ENCODE results near the gene SAE1.

SAE1 gene

DNA sequence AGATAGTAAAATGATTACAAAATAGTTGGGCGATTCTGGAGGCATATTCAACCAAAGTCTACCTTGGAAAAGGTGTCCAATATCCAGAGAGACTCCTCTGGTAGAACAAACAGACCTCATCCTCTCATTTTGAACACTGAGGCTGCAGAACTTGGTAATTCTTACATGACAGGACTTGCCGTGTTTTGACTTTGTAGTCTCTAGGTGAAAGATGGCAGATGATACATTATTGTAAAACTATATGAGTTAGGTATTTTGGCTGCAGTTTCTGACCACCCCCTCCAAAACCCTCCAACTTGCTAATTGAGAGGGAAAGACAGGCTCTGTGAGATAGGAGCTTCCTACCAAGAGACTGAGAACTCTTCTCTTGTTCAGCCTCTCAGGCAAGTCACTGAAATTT is 22.6 kb downstream of the SAE1 start:
- Histone ChIP-seq H3K36me3 (ENCODE audit: insufficient read depth, low read length) (peaks cover 43% of the 10 kb centered on the region), H3K4me1 (ENCODE audit: insufficient read depth, low read length) (peaks cover 17% of the 10 kb centered on the region), H3K9me3 (ENCODE audit: control insufficient read depth, insufficient read depth, low read length) (no peaks in the 10 kb centered on the region), H3K9ac (ENCODE audit: low read depth, low read length) (no peak overlapping the region)

DNA sequence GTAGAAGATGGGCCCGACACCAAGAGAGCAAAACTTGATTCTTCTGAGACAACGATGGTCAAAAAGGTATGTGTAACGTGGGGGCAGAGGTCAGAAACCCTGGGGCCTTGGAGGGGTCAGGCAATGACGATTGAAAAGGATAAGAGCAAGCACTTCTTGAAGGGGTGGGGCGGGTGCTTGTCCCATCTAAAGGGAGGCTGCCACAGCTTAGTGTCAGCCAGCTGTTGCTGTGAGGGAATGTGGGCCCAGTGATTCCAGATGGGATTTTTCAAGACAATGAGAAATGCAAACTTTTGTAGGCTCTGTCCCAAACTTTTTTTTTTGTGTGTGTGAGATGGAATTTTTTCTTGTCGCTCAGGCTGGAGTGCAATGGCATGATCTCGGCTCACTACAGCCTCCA is 24.5 kb downstream of the SAE1 start:
- Histone ChIP-seq H3K9me3 (ENCODE audit: control insufficient read depth, insufficient read depth, low read length) (no peaks in the 10 kb centered on the region), H3K4me1 (ENCODE audit: insufficient read depth, low read length) (peaks cover 28% of the 10 kb centered on the region), H3K36me3 (ENCODE audit: insufficient read depth, low read length) (peaks cover 49% of the 10 kb centered on the region), H3K9ac (ENCODE audit: low read depth, low read length) (no peak overlapping the region)

DNA sequence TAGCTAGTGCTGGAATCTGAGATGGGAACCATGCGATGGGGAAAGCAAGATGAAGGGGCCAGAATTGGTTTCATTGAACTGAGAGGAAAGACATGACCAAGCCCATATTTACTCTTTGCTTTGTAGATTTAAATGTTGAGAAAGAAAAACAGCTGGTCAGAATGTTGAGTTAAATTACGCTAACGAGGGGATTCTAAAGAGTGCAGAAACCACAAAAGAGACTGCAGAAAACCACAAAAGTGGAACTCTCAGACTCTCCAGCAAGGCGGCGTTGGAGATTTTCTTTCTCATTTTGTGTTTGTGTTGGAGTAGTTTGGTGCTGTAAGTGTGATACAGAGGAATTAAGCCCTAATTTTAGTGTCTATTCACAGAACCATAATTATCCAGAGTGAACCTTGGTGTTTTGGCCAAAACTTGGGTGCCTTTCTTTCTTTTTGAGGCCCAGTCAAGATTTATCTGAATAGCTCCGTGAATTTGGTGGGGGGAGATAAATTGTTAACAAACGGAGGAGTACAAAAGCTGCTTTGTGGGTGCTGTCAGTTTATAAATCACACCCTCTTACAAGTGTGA is 26.3 kb downstream of the SAE1 start:
- Histone ChIP-seq H3K9me3 (ENCODE audit: control insufficient read depth, insufficient read depth, low read length) (no peaks in the 10 kb centered on the region), H3K36me3 (ENCODE audit: insufficient read depth, low read length) (peaks cover 44% of the 10 kb centered on the region), H3K4me1 (ENCODE audit: insufficient read depth, low read length) (peaks cover 27% of the 10 kb centered on the region), H3K9ac (ENCODE audit: low read depth, low read length) (no peak overlapping the region; the same call in 1 of the 2 replicates)

DNA sequence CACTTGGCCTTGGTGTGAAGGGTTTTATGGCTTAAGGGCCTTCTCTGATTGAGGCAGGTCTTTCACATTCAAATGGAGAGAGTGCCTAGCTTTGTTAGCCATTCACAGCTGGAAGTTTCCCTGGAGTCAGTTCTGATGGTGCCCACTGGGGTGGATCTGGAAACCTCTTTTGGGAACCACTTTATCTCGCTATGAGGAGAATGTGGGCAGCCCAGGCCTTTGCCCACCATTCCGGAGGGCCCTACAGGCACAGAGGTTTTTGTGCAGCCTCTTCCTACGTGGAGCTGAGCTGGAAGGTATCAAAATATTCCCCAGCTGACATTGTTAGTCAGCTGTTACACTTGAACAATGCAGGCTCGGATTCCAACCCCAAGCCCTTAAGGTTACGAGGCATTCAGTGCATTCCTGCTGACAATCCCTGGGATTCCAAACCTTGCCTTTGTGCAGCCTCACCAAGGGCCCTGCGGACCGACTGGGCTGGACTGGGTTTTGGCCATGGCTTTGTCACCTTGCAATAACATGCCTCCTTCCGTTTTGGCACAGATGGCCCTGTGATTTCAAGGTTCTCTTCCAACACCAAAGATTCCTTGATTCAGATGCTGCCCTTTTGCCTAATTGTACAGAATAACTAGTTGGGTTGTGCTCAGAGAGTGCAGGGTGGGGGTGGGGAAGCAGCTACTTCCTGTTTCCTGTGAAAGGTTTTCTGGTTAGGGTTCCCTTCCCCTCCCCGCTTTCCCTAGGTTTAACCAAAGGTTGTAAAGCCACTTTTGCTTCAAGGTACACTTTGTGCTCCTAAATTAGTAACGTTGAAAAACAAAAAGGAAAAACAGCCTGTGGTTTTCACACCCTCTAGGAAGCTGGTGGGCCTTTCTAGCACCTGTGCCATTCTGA is 27.0 kb downstream of the SAE1 start:
- H3K9me3 ChIP-seq (ENCODE audit: control insufficient read depth, insufficient read depth, low read length): no peaks in the 10 kb centered on the region
- peaks cover 26% of the 10 kb centered on the region for H3K4me1 ChIP-seq (ENCODE audit: insufficient read depth, low read length)
- H3K9ac ChIP-seq (ENCODE audit: low read depth, low read length): peak overlapping the region; percentile 14
- peaks cover 39% of the 10 kb centered on the region for H3K36me3 ChIP-seq (ENCODE audit: insufficient read depth, low read length)

DNA sequence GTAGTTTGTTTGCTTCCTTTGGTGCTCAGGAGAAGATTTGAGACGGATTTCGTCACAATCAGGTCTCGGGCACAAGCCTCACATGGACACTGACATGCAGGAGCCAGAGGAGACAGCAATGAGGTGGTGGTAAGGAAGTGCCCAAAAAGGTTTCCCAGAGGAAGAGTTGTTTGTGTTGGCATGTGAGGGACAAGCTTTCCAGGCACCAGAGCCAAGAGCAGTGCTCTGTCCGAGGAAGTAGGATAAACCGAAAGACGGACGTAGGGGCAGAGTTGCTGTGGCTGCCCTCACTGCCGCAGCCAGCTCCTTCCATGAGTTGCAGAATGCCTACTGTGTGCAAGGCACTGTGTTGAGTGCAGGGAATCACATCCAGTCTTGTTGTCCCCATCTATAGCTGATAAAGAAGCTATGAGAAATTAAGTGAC is 27.7 kb downstream of the SAE1 start:
- peak overlapping the region; percentile 14 for H3K9ac ChIP-seq (ENCODE audit: low read depth, low read length)
- no peaks in the 10 kb centered on the region for H3K9me3 ChIP-seq (ENCODE audit: control insufficient read depth, insufficient read depth, low read length)
- H3K4me1 ChIP-seq (ENCODE audit: insufficient read depth, low read length): peaks cover 26% of the 10 kb centered on the region
- H3K36me3 ChIP-seq (ENCODE audit: insufficient read depth, low read length): peaks cover 33% of the 10 kb centered on the region

DNA sequence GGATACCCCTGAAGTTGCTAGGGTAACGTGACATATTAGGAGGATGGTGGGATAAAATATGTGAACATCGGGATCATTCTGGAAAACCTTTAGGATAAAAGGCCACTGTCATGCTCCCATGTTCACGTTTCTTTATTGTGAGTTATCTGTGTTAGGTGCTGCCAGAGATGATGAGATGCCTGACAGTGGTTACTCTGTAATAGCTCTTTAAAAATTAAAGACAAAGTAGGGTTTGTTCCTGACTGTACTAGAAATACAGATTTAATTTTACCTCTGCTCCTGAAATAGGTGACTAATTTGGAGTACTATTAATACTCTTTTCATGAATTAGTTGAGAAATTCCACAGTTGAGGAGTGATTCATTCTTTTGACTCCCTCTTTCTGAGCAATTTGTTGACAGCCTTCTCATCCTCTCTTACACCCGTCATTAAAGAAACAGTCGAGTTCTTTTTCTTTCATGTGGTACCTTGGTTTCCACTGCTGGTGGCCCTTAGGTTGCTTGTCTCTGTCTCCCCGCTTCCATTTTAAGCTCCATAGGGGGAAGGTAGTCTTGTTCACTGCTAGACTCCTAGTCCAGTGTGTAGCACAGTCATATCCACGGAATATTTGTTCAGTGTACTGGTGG is 28.4 kb downstream of the SAE1 start:
- Histone ChIP-seq H3K36me3 (ENCODE audit: insufficient read depth, low read length) (peaks cover 32% of the 10 kb centered on the region), H3K4me1 (ENCODE audit: insufficient read depth, low read length) (peaks cover 26% of the 10 kb centered on the region), H3K9ac (ENCODE audit: low read depth, low read length) (no peak overlapping the region), H3K9me3 (ENCODE audit: control insufficient read depth, insufficient read depth, low read length) (no peaks in the 10 kb centered on the region)

DNA sequence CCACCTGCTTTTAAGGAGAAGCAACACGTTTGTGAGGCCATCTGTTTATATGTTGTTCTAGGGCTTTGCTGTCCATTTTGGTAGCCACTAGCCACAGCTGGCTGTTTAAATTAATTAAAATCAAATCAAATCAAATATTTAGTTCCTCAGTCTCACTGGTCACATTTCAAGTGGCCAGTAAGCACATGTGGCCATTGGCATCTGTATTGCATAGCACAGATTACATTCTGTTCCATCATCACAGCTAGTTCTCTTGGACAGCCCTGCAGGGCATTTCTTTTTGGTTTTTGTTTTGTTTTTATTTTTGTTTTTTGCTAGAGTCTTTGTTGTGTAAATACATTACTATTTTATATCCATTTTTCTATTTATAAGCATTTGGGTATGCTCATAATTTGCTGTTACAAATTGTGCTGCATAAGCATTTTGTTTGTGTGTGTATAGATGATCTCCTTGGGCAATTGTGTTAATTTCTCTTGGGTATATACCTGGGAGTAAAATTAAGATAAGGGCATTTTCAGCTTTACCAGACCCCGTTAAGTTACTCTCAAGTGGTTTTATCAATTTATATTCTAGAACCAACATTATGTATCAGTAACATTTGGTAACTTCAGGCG is 31.3 kb downstream of the SAE1 start:
- Histone ChIP-seq H3K36me3 (ENCODE audit: insufficient read depth, low read length) (peaks cover 33% of the 10 kb centered on the region), H3K9ac (ENCODE audit: low read depth, low read length) (no peak overlapping the region), H3K9me3 (ENCODE audit: control insufficient read depth, insufficient read depth, low read length) (no peaks in the 10 kb centered on the region), H3K4me1 (ENCODE audit: insufficient read depth, low read length) (peaks cover 19% of the 10 kb centered on the region)

DNA sequence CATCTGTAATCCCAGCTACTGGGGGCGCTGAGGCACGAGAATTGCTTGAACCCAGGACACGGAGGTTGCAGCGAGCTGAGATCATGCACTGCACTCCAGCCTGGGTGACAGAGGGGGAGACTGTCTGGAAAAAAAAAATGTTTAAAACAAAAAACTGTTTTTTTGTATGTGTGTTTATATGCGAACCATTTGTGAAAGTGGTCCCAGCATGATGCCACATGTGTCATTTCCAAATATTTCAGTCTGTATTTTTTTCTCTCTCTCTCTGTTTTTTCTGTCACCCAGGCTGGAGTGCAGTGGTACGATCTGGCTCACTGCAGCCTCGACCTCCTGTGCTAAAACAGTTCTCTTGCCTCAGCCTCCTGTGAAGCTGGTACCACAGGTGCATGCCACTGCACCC is 37.4 kb downstream of the SAE1 start:
- no peaks in the 10 kb centered on the region for H3K9me3 ChIP-seq (ENCODE audit: control insufficient read depth, insufficient read depth, low read length)
- H3K9ac ChIP-seq (ENCODE audit: low read depth, low read length): no peak overlapping the region
- H3K4me1 ChIP-seq (ENCODE audit: insufficient read depth, low read length): no peaks in the 10 kb centered on the region
- peaks cover 28% of the 10 kb centered on the region for H3K36me3 ChIP-seq (ENCODE audit: insufficient read depth, low read length)

DNA sequence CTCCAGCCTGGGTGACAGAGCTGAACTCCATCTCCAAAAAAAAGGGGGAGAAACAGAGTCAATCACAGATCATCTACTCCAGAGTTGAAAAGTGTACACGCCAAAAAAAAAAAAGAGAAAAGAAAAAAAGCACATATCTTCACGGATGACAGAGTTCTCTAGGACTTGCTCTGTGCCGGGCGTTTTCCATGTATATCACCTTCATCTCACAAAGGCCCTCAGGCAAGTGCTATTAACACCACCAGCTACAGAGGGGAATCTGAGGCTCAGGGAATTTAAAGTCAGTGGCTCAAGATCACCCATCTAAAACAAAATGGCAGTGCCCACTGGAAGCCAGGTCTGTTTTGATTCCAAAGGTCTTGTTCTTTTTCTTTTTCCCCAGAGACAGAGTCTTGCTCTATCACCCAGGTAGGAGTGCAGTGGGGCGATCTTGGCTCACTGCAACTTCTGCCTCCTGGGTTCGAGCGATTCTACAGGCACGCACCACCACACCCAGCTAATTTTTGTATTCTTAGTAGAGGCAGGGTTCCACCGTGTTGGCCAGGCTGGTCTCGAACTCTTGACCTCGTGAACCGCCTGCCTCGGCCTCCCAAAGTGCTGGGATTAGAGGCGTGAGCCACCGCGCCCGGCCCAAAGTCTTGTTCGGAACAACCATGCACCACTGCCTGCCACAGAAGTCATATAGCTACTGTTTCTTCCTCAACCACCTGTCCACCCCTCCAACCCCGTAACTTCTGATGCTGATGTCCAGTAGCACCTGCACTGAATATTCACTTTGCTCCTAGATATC is 42.2 kb downstream of the SAE1 start:
- H3K9ac ChIP-seq (ENCODE audit: low read depth, low read length): no peak overlapping the region
- 0 out of 2 replicates have a peak, but pooled peaks cover 5% of the 10 kb centered on the region for H3K4me1 ChIP-seq (ENCODE audit: insufficient read depth, low read length)
- H3K36me3 ChIP-seq (ENCODE audit: insufficient read depth, low read length): peaks cover 45% of the 10 kb centered on the region

DNA sequence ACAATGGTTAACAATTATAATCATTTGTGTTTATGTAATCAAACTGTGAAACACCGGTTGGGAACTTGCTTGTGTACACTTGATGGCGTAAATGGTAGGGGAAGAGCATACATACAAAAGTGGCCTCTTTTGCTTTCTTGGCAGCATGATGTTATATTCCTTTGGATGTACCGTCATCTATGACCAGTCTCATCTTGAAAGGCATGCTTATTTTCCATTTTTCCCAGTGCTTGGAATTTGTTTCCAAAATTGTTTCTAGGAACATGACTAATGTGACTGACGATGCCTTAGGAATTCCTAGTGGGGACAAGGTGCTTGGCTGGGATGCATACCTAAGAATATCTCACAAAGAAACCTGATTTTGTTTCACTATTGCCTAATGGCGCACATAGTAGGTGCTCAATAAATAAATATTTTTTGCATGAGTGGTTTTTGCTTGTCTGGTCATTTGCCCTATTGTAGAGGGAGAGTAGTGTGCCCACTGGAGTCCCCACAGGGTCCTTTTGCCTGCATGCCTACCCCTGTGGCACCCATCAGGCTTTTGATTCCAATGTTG is 45.5 kb downstream of the SAE1 start:
- peaks cover 46% of the 10 kb centered on the region for H3K36me3 ChIP-seq (ENCODE audit: insufficient read depth, low read length)
- no peaks in the 10 kb centered on the region for H3K9me3 ChIP-seq (ENCODE audit: control insufficient read depth, insufficient read depth, low read length)
- H3K9ac ChIP-seq (ENCODE audit: low read depth, low read length): no peak overlapping the region
- 0 out of 2 replicates have a peak, but pooled peaks cover 5% of the 10 kb centered on the region for H3K4me1 ChIP-seq (ENCODE audit: insufficient read depth, low read length)

More for the DNA sequence above, 42.2 kb downstream of the SAE1 start:
- H3K9me3 ChIP-seq (ENCODE audit: control insufficient read depth, insufficient read depth, low read length): no peaks in the 10 kb centered on the region

DNA sequence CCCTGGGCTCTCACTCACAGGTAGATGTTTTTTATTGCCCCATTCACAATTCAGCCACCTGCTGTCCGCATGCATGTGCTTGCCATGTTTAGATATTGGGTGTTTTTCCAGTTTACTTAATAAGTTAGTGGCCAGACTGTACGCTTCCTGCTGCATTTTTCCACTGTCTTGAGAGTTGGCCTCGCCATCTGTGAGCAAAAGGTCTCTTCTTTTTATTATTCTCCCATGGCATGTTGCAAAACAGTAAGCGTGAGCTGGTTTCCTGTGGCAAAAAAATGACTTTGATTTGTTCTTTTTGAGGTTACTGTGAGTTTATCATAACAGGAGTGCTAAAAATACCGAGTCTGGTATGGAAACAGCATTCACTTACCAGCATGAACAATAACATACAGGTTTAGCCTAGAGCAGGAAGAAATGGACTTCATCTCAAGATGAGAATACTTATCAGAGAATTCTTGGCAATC is 46.0 kb downstream of the SAE1 start:
- Histone ChIP-seq H3K9me3 (ENCODE audit: control insufficient read depth, insufficient read depth, low read length) (no peaks in the 10 kb centered on the region), H3K9ac (ENCODE audit: low read depth, low read length) (no peak overlapping the region), H3K4me1 (ENCODE audit: insufficient read depth, low read length) (0 out of 2 replicates have a peak, but pooled peaks cover 5% of the 10 kb centered on the region), H3K36me3 (ENCODE audit: insufficient read depth, low read length) (peaks cover 46% of the 10 kb centered on the region)

DNA sequence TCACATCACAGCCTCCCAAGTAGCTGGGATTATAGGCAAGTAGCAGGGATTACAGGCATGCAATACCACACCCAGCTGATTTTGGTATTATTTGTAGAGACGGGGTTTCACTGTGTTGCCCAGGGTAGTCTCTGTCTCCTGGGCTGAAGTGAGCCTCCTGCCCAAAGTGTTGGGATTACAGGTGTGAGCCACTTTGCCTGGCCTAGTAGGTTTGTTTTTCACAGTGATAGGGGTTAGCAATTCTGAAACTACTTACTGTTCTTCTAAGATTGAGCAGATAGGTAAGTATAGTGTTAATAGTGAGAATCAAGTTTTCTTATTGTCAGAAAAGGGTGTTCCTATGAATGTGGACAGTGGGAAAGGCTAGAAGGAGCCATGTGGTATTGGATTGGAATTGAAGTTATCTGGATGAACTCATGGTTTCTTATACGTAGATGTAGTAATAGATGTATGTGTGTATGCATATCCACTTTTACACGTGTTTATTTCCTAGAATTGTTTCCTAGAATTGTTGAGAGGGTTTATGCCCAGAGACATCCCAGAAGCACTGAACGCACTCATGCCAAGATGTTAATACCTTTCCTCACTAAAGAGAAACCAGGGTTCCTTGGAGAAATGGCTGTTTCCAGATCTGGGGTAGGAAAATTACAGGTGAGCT is 49.1 kb downstream of the SAE1 start:
- peaks cover 56% of the 10 kb centered on the region for H3K36me3 ChIP-seq (ENCODE audit: insufficient read depth, low read length)
- H3K4me1 ChIP-seq (ENCODE audit: insufficient read depth, low read length): 0 out of 2 replicates have a peak, but pooled peaks cover 5% of the 10 kb centered on the region
- no peaks in the 10 kb centered on the region for H3K9me3 ChIP-seq (ENCODE audit: control insufficient read depth, insufficient read depth, low read length)
- no peak overlapping the region for H3K9ac ChIP-seq (ENCODE audit: low read depth, low read length)

DNA sequence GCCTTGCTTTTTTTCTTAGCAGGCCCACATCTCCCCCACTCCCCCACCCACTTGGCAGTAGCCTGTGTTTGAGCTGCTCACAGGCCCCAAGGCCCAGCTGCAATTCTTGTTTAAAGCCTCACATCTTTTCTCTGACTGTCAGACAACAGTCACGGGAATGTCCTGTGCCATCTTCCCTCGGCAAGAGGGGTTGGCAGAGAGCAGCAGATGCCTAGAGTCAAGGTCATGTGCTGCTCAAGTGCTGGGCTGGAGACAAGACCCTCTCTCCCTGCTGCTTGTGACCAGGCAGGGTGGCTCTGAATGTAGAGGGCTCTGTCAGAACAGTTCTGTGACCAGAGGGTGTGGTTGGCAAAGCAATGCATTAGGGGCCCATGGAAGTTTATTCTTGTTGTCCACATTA is 53.0 kb downstream of the SAE1 start:
- Histone ChIP-seq H3K4me1 (ENCODE audit: insufficient read depth, low read length) (0 out of 2 replicates have a peak, but pooled peaks cover under 1% of the 10 kb centered on the region), H3K9ac (ENCODE audit: low read depth, low read length) (no peak overlapping the region), H3K36me3 (ENCODE audit: insufficient read depth, low read length) (peaks cover 33% of the 10 kb centered on the region), H3K9me3 (ENCODE audit: control insufficient read depth, insufficient read depth, low read length) (no peaks in the 10 kb centered on the region)
